ENCODE measurements around the gene SUMO2.
A peak's percentile ranks its signal among the peaks of the same experiment; 100 is the strongest.

DNA sequence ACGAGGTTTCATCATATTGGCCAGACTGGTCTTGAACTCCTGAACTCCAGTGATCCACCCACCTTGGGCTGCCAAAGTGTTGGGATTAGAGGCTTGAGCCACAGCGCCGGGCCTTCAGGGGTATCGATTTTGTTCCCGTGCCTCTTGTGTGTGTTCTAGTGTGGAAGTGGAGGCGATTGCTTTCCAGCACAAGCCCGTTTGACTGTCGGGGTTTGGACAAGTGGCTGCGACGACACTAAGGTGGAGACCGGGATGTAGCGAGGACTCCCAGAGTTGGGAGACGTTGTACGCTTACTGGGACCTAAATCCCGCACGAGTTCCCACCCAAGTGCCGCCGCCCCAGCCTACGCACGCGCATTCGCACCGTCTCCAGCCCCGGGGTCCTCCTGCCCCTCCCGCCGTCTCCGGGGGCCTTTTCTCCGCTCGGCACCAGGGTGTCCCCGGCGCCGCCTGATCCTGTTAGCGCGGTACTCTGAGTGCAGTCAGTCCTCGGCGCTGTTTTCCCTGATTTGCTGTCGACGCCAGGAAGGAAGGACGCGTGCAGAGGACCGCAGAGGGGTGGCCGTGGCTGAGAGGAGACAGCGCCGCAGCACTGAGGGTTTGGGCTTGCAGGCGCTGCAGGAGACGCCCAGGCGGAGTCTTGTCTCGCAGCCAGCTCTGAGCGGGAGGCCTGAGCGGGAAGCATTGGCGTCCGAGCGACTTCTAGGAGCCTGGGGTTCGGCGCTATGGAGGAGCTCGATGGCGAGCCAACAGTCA, 22.5 kb upstream of the SUMO2 start, which contains the start of gene NUP85:
- TF ChIP-seq, protein P1, sequence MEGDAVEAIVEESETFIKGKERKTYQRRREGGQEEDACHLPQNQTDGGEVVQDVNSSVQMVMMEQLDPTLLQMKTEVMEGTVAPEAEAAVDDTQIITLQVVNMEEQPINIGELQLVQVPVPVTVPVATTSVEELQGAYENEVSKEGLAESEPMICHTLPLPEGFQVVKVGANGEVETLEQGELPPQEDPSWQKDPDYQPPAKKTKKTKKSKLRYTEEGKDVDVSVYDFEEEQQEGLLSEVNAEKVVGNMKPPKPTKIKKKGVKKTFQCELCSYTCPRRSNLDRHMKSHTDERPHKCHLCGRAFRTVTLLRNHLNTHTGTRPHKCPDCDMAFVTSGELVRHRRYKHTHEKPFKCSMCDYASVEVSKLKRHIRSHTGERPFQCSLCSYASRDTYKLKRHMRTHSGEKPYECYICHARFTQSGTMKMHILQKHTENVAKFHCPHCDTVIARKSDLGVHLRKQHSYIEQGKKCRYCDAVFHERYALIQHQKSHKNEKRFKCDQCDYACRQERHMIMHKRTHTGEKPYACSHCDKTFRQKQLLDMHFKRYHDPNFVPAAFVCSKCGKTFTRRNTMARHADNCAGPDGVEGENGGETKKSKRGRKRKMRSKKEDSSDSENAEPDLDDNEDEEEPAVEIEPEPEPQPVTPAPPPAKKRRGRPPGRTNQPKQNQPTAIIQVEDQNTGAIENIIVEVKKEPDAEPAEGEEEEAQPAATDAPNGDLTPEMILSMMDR (IDR thresholded peaks at IDR 0.05): peak in 3 of 6 experiments; percentile 15 to 19 (median 15)
- peak; percentile 57 to 65 for TF ChIP-seq POLR2A (IDR thresholded peaks at IDR 0.05)
